Measurements from ENCODE around the gene BPGM. TPM values are rescaled to one million over a fixed set of nuclear protein-coding genes. Genes with fewer than 3 reads are reported as not detected.

The BPGM gene
- total RNA-seq, 1 experiment from 2014 or later: 10.0 TPM

- Histone ChIP-seq H4K20me1 (ENCODE audit: insufficient read depth) (no peaks in the 10 kb centered on the region), H3K27me3 (ENCODE audit: insufficient read depth, low read length) (no peaks in the 10 kb centered on the region), H3K9me3 (ENCODE audit: control insufficient read depth in 1 of 2, insufficient read depth in 1 of 2, low read depth in 1 of 2, low read length in 2 of 2) (no peaks in the 10 kb centered on the region), H3K79me2 (ENCODE audit: insufficient read depth, low read length) (peaks cover 6% of the 10 kb centered on the region; the same call in 1 of the 2 replicates), H3K36me3 (ENCODE audit: control insufficient read depth in 1 of 2, insufficient read depth in 2 of 2, low read length in 2 of 2) (no peaks in the 10 kb centered on the region), H3K27ac (ENCODE audit: low read depth, low read length) (no peak overlapping the region), H3K4me2 (ENCODE audit: low read length) (no peak overlapping the region), H2AFZ (ENCODE audit: low read depth, low read length, poor library complexity, severe bottlenecking) (no peak overlapping the region), H3K4me3 (replicated peaks in 1 of 2; ENCODE audit: low read depth in 1 of 2, low read length in 2 of 2) (no peak overlapping the region), H3K9me2 (ENCODE audit: insufficient read depth) (no peaks in the 10 kb centered on the region), H3K4me1 (ENCODE audit: control insufficient read depth in 1 of 2, insufficient read depth in 2 of 2, low read length in 2 of 2) (peaks cover 3 to 12% of the 10 kb centered on the region in 2 experiments; a peak in 2 of 4 replicates), H3K9ac (ENCODE audit: low read length) (no peak overlapping the region)
- RAD21 ChIA-PET (ENCODE audit: low non-redundant PET in 1 of 2, low total read pairs in 2 of 2, uncharacterized antibody in 2 of 2, unreplicated experiment in 2 of 2): no interaction called here
- intact Hi-C loops (cut with micrococcal nuclease): no loop called here
- no TSS peak for BruUV-seq (replicated peaks)
- POLR2A ChIA-PET: no interaction called here
- CTCF ChIA-PET: no interaction called here
- ATAC-seq: no peak
- TF ChIP-seq TCF7L2 (IDR thresholded peaks at IDR 0.05; ENCODE audit: borderline replicate concordance, extremely low read depth, insufficient read depth, insufficient read length): no peak
- TF ChIP-seq ZNF274 (IDR thresholded peaks at IDR 0.05; ENCODE audit: low read depth, low read length): no peak
- no peak for TF ChIP-seq SP1 (IDR thresholded peaks at IDR 0.05; ENCODE audit: low read depth)
- TF ChIP-seq POLR2AphosphoS5 (IDR thresholded peaks at IDR 0.05; ENCODE audit: low read depth, low read length): no peak
- TF ChIP-seq ZBTB33 (IDR thresholded peaks at IDR 0.05; ENCODE audit: extremely low read depth, insufficient replicate concordance, low read length): no peak
- no peak for TF ChIP-seq CBX3 (IDR thresholded peaks at IDR 0.05; ENCODE audit: low read depth)
- no peak for TF ChIP-seq ZFX (IDR thresholded peaks at IDR 0.05)
- TF ChIP-seq SRF (IDR thresholded peaks at IDR 0.05; ENCODE audit: low read depth): no peak
- TF ChIP-seq REST (IDR thresholded peaks at IDR 0.05; ENCODE audit: low read depth): no peak
- no peak for TF ChIP-seq EZH2phosphoT487 (IDR thresholded peaks at IDR 0.05; ENCODE audit: borderline replicate concordance)
- no peak for DNase-seq (ENCODE audit: low read depth, low spot score)
These were observed 3.5 kb upstream of the BPGM start for GRCh38 chr7:134643131-134643530.

All from HCT116 (cell line).